ENCODE measurements around the gene GAK.

Gene GAK

GRCh38 chr4:905485-906338 lies 26.4 kb downstream of the GAK start:
- DNase-seq: no peak

- no peak for DNase-seq
Observed at GRCh38 chr4:903066-904046, 28.8 kb downstream of the GAK start.

GRCh38 chr4:901192-901910 lies 30.8 kb downstream of the GAK start:
- DNase-seq: no peak

- DNase-seq: no peak
Observed at GRCh38 chr4:900721-901120, 31.4 kb downstream of the GAK start.

- DNase-seq: no peak
Observed at GRCh38 chr4:900073-900472, 32.0 kb downstream of the GAK start.

GRCh38 chr4:899556-899906 lies 32.6 kb downstream of the GAK start:
- DNase-seq: no peak

- no peak for DNase-seq
Observed at GRCh38 chr4:898869-899555, 33.1 kb downstream of the GAK start.

GRCh38 chr4:898123-898522 lies 34.0 kb downstream of the GAK start:
- no peak for DNase-seq

- DNase-seq: no peak
Observed at GRCh38 chr4:896630-897029, 35.5 kb downstream of the GAK start.

- no peak for DNase-seq
Observed at GRCh38 chr4:896216-896615, 35.9 kb downstream of the GAK start.

- no peak for DNase-seq
Observed at GRCh38 chr4:895596-895995, 36.5 kb downstream of the GAK start.

- no peak for DNase-seq
Observed at GRCh38 chr4:893995-894705, 38.0 kb downstream of the GAK start.

- DNase-seq: no peak
Observed at GRCh38 chr4:893276-893994, 38.7 kb downstream of the GAK start.

- no peak for DNase-seq
Observed at GRCh38 chr4:892780-893179, 39.3 kb downstream of the GAK start.

- DNase-seq: peak in 1 of 2 donors; percentile 35
Observed at GRCh38 chr4:891747-892146, 40.4 kb downstream of the GAK start.

- no peak for DNase-seq
Observed at GRCh38 chr4:890036-890695, 42.0 kb downstream of the GAK start.

- no peak for DNase-seq
Observed at GRCh38 chr4:889516-889915, 42.6 kb downstream of the GAK start.

GRCh38 chr4:888029-888428 lies 44.1 kb downstream of the GAK start:
- no peak for DNase-seq

GRCh38 chr4:887034-887763 lies 44.9 kb downstream of the GAK start:
- no peak for DNase-seq

- no peak for DNase-seq
Observed at GRCh38 chr4:886244-886643, 45.9 kb downstream of the GAK start.
